Measurements from ENCODE around the gene PARP12.

Gene PARP12

DNA sequence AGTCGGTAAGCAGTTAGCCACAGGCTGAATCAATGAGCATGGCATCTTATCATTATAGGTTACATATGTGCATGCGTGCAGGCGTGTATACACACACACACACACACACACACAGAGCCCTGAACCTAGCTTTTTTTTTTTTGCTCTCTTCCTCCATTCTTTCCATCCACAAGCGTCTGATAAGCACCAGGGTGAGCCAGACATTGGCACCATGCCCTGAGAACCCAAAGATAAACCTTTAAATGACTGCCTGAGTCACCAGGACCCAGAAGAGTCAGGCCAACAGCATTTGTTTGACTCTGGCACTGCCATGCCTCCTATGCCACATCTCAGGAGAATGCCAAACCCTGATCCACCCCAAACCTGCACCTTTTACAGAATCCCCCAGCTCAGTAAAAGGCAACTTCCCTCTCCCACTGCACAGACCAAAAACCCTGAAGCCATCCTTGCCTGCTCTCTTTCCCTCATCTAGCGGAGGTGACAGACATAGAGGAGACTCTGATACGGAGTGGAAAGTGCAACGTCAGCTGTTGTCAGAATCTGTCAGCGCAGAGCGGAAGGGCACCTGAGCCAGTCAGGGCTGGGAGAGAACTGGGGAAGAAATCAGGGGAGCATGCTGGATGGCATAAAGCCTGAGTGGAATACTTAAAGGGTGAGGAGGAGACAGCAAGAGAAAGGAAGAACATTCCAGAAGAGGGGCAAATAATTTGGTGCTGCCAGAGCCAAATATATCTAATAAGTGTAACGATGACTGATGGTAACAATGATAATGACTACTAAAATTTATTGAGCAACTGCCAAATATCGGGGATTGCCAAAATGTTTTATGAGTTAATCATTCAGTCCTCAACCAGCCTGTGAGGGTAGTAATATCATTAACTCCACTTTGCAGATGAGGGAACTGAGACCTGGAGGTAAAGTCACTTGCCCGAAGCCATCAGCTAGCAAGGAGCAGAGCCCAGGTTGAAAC lies 3.2 kb downstream of the PARP12 start:
- peak; percentile 85 for DNase-seq

- no peak for DNase-seq
These were observed 4.2 kb downstream of the PARP12 start for GRCh38 chr7:140058517-140058916.

- no peak for DNase-seq
These were observed 5.6 kb downstream of the PARP12 start for GRCh38 chr7:140057143-140057535.

DNA sequence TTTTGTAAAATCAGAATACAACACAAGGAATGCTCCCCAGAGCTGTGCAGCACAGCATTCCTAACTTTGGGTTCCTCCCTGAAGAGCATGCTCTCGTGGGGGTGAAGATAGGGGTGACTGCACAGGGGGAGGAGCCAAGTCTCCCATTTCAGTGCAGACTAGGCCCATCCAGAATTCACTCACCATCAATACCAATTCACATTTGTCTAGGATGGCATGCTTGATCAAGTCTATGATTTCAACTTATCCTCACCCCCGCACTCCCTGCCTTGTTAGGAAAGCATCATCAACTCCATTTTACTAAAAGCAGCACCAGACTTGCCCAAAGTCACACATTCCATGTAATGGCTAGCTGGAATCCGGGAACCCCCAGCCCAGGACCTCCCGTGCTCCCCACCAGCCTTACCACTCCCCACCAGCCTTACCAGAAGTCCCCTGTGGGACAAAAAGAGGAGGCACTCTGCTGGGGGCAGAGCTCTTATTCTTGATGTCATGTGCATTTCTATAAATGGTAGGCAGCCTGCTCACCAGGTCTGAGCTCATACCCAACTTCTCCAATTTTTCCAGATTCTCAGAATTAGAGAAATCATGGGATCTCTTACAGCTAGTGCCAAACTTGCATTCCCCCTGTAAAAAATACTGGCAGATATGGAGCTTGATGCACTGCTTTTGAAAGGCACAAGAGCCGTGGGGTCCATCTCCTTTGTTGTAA lies 6.2 kb downstream of the PARP12 start:
- DNase-seq, result no peak

DNA sequence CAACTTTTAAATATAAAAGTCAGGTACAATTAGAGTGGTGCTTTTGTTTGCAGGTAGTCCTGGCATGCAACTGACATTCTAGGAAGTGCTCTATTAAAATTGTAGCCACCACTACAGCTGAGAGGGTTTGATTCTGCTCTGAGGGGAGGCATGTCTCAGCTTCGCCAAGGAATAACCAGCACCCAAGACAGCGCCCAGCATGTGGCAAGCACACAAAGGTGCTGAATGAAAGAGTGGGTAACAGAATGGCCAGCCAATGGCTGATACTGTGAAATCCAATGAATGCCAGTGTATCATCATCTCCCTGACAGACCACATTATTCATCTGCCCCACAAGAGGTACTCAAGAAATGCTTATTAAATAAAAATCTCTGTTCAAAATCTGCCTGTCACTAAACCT lies 6.9 kb downstream of the PARP12 start:
- DNase-seq, result no peak

DNA sequence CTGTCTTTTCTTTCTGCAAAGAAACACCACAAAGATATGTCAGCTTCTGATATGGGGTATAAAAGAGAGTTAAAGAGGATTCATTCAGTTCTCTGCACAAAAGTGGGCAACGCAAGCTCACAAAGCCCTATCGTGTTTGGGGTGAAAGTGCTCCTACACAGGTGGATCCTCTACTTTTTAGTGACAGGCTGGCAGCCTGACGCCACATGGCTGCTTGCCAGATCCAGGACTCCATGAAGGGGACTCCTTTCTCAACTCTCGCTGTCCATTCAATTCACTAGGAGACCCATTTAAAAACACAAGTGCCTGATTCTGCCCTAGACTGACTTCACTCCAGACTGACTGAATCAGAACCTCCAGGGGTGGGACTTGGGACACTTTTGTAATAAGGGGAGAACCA lies 8.0 kb downstream of the PARP12 start:
- DNase-seq, result no peak

DNA sequence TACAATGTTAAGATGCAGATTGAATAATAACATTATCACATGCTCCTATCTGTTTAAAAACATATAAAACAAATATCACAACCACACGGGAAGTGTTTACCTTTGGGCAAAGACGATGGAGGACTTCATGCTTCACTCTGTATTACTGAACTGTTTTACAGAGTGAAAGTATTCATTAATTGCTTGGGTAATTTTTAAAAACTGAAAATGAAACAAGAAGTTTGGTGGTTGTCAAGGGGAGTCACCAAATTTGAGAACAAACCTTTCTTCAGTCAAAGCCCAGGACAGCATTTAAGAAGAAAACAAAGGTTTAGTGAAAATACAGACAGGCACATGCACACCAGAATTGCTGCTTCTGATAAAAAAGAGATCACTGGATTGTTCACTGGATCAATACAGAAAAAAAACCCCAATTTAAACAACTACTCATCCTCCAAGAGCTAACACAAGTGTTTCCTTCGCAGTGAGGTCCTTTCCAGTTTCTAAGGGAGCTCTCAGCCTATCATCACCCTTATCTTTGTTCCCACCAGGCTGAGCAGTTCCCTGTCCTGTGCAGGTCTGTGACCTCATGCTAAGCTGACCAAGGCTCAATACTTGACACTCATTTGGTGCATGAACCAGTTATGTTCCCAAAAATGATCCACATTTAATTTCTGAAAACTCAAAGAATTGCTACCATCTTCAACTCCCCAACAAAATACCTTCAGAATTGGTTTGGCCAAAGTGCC lies 8.8 kb downstream of the PARP12 start:
- DNase-seq, result no peak

DNA sequence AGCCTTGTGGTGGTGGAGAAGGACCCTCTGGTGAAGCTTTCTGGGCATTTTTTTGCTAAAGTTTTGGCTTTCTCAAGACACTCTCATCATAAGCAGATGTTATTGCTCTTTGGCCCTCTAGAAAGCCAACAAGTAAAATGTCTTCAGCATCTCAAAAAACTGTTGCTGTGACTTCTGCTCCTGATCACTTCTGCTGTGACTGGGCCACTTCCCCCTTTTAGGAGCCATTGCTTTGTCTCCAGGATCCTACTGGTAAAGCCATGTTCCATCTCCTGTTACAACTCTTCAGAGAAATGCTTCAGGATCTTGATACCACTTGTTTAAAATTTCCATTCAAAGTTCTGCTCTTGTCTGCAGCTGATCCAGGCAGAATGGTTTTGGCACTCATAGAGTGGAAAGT lies 10.9 kb downstream of the PARP12 start:
- DNase-seq, result no peak

DNA sequence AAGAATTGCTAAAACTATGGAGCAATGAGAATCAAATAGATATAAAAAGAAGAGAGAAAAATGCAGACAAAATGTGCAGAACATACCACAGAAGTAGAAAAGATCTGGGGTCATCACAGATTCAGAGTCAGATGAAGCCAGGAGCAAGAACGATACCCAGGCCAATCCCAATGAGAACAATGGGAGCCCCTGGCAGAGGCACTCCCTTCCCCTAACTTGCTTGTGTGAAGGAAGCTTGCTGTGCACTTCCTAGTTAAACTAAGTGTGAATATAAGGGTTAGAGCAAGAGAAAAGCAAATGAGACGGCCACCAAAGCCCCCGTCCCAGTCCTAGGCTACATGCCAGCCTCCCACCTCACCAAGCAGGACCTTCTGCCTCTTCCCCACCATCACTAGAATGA lies 12.7 kb downstream of the PARP12 start:
- DNase-seq, result no peak

GRCh38 chr7:140049339-140050024 lies 13.3 kb downstream of the PARP12 start:
- no peak for DNase-seq

- DNase-seq, result no peak
These were observed 13.8 kb downstream of the PARP12 start for GRCh38 chr7:140048989-140049338.

DNA sequence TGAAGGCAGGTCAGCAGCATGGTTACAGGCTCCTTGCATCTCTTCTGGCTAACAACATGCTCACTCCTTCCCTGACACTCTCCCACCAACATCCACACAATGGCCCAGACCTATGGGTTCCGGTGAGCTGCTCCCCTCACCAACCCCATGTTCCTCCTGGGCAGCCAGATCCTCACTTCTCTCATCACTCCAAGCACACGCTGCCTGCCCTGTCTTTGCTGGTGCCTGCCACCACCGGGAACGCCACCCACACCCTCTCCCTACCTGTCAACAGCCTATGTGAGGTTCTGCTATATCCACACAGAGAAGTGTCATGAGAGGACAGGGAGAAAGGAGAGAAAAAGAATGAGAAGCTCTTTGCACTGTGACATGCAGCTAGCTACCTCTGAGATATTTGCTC lies 14.6 kb downstream of the PARP12 start:
- DNase-seq, result no peak

DNA sequence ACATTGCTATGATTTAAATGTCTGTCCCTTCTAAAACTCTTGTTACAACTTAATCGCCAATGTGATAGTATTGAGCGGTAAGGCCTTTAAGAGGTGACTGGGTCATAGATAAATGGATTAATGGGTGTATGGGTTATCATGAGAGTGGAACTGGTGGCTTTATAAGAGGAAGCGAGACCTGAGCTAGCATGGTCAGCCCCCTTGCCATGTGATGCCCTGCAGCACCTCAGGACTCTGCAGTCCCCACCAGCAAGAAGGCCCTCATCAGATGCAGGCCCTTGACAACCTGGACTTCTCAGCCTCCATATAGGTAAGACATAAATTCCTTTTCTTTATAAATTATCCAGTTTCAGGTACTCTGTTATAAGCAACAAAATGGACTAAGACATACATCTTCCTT lies 15.6 kb downstream of the PARP12 start:
- DNase-seq, result no peak

GRCh38 chr7:140045697-140046096 lies 17.1 kb downstream of the PARP12 start:
- no peak for DNase-seq

DNA sequence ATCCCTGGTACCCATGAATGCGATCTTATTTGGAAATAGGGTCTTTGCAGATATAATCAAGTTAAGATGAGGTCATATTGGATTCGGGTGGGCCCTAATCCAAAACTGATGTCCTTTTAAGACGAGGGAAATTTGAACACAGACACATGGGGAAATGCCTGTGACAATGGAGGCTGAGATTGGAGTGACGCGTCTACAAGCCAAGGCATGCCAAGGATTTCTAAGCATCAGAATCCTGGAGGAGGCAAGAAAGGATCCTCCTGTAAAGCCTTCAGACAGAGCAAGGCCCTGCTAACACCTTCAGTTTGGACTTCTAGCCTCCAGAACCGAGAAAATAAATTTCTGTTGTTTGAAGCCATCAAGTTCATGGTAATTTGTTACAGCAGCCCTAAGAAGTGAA lies 18.5 kb downstream of the PARP12 start:
- no peak for DNase-seq

- no peak for DNase-seq
These were observed 20.4 kb downstream of the PARP12 start for GRCh38 chr7:140042386-140042670.

GRCh38 chr7:140041659-140042385 lies 20.9 kb downstream of the PARP12 start:
- peak; percentile 53 for DNase-seq

DNA sequence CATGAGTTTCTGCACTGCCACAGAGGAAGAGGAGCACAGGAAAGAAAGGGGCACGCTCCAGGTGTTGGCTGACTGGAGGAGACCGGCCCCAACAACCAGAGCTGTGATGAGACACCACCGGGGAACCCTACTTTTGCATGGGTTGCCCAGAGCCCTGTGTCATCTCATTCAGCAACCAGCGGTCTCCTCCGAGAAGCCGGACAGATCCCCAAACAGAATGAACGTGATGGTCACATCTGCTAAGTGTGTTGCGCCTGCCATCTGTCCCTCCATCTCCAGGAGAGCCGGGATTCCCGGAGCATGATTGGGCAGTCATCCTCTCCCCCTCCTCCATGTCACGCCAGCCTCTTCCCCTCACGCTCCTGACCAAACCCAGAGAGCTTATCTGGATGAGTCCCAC lies 22.9 kb downstream of the PARP12 start:
- DNase-seq, result no peak

GRCh38 chr7:140039066-140039465 lies 23.7 kb downstream of the PARP12 start:
- DNase-seq, result no peak

GRCh38 chr7:140036224-140036962 lies 26.4 kb downstream of the PARP12 start:
- peak; percentile 58 for DNase-seq

DNA sequence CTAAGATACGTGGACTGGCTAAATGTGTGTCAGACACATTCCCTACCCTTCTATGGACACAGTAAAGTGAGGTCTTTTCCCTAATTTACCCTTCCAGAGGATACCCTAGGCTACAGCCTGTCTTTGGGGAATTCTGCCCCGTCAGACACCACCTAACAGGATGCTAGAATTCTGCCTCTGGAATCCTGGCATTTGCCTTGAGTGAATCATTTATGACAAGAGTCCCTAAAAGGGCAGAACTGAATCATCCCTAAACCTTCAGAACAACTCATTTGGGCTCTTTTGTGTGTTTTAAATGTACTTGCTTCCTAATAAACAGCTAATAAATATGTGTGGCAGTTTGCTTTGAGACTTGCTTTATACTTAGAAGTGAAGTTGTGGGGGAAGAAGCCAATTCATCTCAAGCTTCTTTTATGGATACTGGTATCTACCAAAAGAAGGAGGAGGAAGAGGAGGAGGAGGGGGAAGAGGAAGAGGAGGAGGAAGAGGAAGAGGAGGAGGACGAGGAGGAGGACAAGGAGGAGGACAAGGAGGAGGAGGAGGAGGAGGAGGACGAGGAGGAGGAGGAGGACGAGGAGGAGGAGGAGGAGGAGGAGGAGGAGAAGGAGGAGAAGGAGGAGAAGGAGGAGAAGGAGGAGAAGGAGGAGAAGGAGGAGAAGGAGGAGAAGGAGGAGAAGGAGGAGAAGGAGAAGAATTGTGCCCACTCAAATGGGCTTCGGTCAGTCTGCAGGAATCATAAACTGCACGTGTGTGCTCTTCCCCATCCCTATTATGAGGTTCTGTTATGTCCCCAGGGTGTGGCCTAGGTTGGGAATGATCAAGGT lies 27.1 kb downstream of the PARP12 start:
- DNase-seq, result peak; percentile 70

Measured in fibroblast of skin of abdomen (primary cell).